K562 (cell line): Measurements from ENCODE around the gene ADGRD1. TPM values are rescaled to one million over a fixed set of nuclear protein-coding genes. Genes with fewer than 3 reads are reported as not detected.

Experiments used
- ATAC-seq: fragments of 200-7000 bp; cut with Tn5 transposase; 3 replicates; pipeline ENCODE4 v1.9.1; 2020; ENCODE audit warnings: moderate library complexity
- BruUV-seq: library from RNA; stranded (reverse); fragments of 400-500 nt; replicated peaks from 2 replicates; lab custom pipeline; 2021; lab: Mats Ljungman, UMichigan
- CTCF ChIA-PET: fragments of 300-600 bp; formaldehyde crosslinking; extraction: SDS; loops from one replicate; lab custom pipeline; 2021; ENCODE audit warnings: low intra/inter-chr PET ratio; lab: Yijun Ruan, JAX
- POLR2A ChIA-PET: fragments of 300-600, 350-650 bp; sonication (Branson Sonifier 250); formaldehyde crosslinking; extraction: SDS; loops from one replicate; lab custom pipeline; 2021; ENCODE audit warnings: antibody characterized with exemption, inconsistent platforms; lab: Yijun Ruan, JAX
- DNase-seq, 4 experiments: peaks; one replicate each; pipeline versions ENCODE4 v3.0.0 to v3.0.0-alpha.2; 2011 to 2018; ENCODE audit warnings: low spot score in 3 of 4, mixed read lengths in 3 of 4; ENCODE audit errors: extremely low read depth in 1 of 4
- FAIRE-seq: peaks from 2 replicates; lab custom pipeline; 2011; peaks lifted over from hg19 to GRCh38; lab: Jason Lieb, UNC
- H2AFZ ChIP-seq: 2 replicates; pipeline ENCODE4 v1.6.0; 2011; ENCODE audit warnings: low read depth, low read length, control low read depth, inconsistent platforms
- H3K27ac ChIP-seq: fragments of 200-600 bp; 3 replicates; pipeline ENCODE4 v1.8.0; 2011; ENCODE audit warnings: low read depth, mild to moderate bottlenecking, control low read depth, inconsistent platforms, low read length, moderate library complexity, mixed read lengths; ENCODE audit errors: extremely low read depth
- H3K27me3 ChIP-seq, 2 experiments: fragments of 300-600 bp in 1 of 2; 2 replicates in 1 of 2; 3 replicates in 1 of 2; pipeline versions ENCODE4 v1.6.0 to v1.8.0; 2011; ENCODE audit warnings: inconsistent platforms in 2 of 2, low read length in 2 of 2, mild to moderate bottlenecking in 1 of 2, mixed read lengths in 1 of 2, moderate library complexity in 1 of 2; ENCODE audit not compliant: control insufficient read depth in 2 of 2, insufficient read depth in 2 of 2
- H3K36me3 ChIP-seq: fragments of 300-600 bp; 3 replicates; pipeline ENCODE4 v1.8.0; 2011; ENCODE audit warnings: mild to moderate bottlenecking, low read length, inconsistent platforms; ENCODE audit not compliant: control insufficient read depth, insufficient read depth
- H3K4me1 ChIP-seq, 2 experiments: fragments of 200-600 bp in 1 of 2; replicated peaks in 1 of 2; 2 replicates in 1 of 2; 3 replicates in 1 of 2; pipeline versions ENCODE4 v1.5.1 to v1.8.0; 2011; ENCODE audit warnings: inconsistent platforms in 2 of 2, low read length in 2 of 2, mild to moderate bottlenecking in 1 of 2, mixed read lengths in 1 of 2, moderate library complexity in 1 of 2; ENCODE audit not compliant: control insufficient read depth in 2 of 2, insufficient read depth in 2 of 2
- H3K4me2 ChIP-seq: 2 replicates; pipeline ENCODE4 v1.6.1; 2011; ENCODE audit warnings: low read length, control low read depth, inconsistent platforms, mixed read lengths; ENCODE audit not compliant: insufficient read depth
- H3K4me3 ChIP-seq: fragments of 200-600 bp; sonication (generic), shearing (Covaris generic); 2 replicates; pipeline ENCODE4 v1.5.1; 2016; ENCODE audit warnings: control low read depth, inconsistent platforms
- H3K79me2 ChIP-seq: fragments of 200-600 bp; 3 replicates; pipeline ENCODE4 v1.8.0; 2011; ENCODE audit warnings: low read length, inconsistent platforms; ENCODE audit not compliant: control insufficient read depth, insufficient read depth
- H3K9ac ChIP-seq, 2 experiments: 2 replicates each; pipeline versions ENCODE4 v1.6.0 to v1.6.1; 2011; ENCODE audit warnings: low read depth in 2 of 2, low read length in 2 of 2, control low read depth in 1 of 2, inconsistent platforms in 1 of 2, mild to moderate bottlenecking in 1 of 2, mixed read lengths in 1 of 2; ENCODE audit not compliant: insufficient read depth in 1 of 2
- H3K9me1 ChIP-seq: one replicate; pipeline ENCODE4 v1.6.0; 2011; ENCODE audit warnings: inconsistent platforms, mild to moderate bottlenecking, low read length, moderate library complexity; ENCODE audit not compliant: control insufficient read depth, insufficient read depth
- H3K9me3 ChIP-seq: replicated peaks from 2 replicates; pipeline ENCODE4 v1.5.1; 2011; ENCODE audit warnings: low read depth, low read length, inconsistent platforms; ENCODE audit not compliant: control insufficient read depth, insufficient read depth
- H4K20me1 ChIP-seq: replicated peaks from 2 replicates; pipeline ENCODE4 v1.6.1; 2011; ENCODE audit warnings: low read length, inconsistent platforms, mixed read lengths; ENCODE audit not compliant: control insufficient read depth, insufficient read depth
- ASH1L ChIP-seq: fragments of 450-650 bp; IDR thresholded peaks from 2 replicates; pipeline ENCODE4 v1.6.1; 2018; ENCODE audit warnings: borderline replicate concordance, mild to moderate bottlenecking, low read depth; ENCODE audit not compliant: partially characterized antibody
- ATF7 ChIP-seq: fragments of 450-650 bp; IDR thresholded peaks from 2 replicates; pipeline ENCODE4 v1.7.1; 2014; ENCODE audit warnings: mild to moderate bottlenecking, moderate library complexity
- CREM ChIP-seq: IDR thresholded peaks from 2 replicates; pipeline ENCODE4 v1.6.1; 2014; ENCODE audit warnings: antibody characterized with exemption, low read depth
- FOS ChIP-seq: IDR thresholded peaks from 3 replicates; pipeline ENCODE4 v1.6.1; 2011; ENCODE audit not compliant: insufficient read length; ENCODE audit errors: extremely low read depth
- KDM2B ChIP-seq: fragments of 250-450 bp; sonication (Bioruptor Pico); IDR thresholded peaks from 2 replicates; pipeline ENCODE4 v1.8.0; 2021; ENCODE audit warnings: mild to moderate bottlenecking, moderate library complexity
- LCOR ChIP-seq: sonication (generic); formaldehyde crosslinking; IDR thresholded peaks from 2 replicates; pipeline ENCODE4 v1.8.0; 2022; ENCODE audit warnings: mild to moderate bottlenecking, missing genetic modification reagents
- MBD2 ChIP-seq: sonication (generic); IDR thresholded peaks from 2 replicates; pipeline ENCODE4 v1.6.1; 2016; ENCODE audit warnings: low read depth, borderline replicate concordance
- NFYB ChIP-seq: IDR thresholded peaks from 2 replicates; pipeline ENCODE4 v1.6.1; 2011; ENCODE audit warnings: mild to moderate bottlenecking, moderate library complexity; ENCODE audit not compliant: insufficient read length; ENCODE audit errors: extremely low read depth
- RAD51 ChIP-seq: fragments of 450-650 bp; IDR thresholded peaks from 2 replicates; pipeline ENCODE4 v1.7.1; 2016; ENCODE audit warnings: low read depth, mild to moderate bottlenecking, borderline replicate concordance
- ZFX ChIP-seq: sonication (generic); formaldehyde crosslinking; IDR thresholded peaks from 2 replicates; pipeline ENCODE4 v1.8.0; 2022; ENCODE audit warnings: mild to moderate bottlenecking, missing genetic modification reagents, moderate library complexity
- ZKSCAN8 ChIP-seq: fragments of 200-800 bp; sonication (Bioruptor generic); IDR thresholded peaks from 2 replicates; pipeline ENCODE4 v1.6.1; 2016; ENCODE audit warnings: missing genetic modification characterization, missing compliant biosample characterization
- ZNF311 ChIP-seq: fragments of 250-450 bp; sonication (Bioruptor Pico); IDR thresholded peaks from 2 replicates; pipeline ENCODE4 v1.4.0; 2020; ENCODE audit warnings: mild to moderate bottlenecking, moderate library complexity
- WGBS: fragments of 100-300 bp; shearing (Covaris generic); methylation state at CpG from one replicate; pipeline ENCODE4 v1.1.6; 2016; ENCODE audit warnings: low coverage, mixed read lengths; ENCODE audit not compliant: insufficient coverage; ENCODE audit errors: missing lambda C conversion rate; 5-methylcytosine and 5-hydroxymethylcytosine counted together
- in situ Hi-C: fragments of 300-500 bp; cut with MboI; formaldehyde crosslinking; loops from 4 replicates; pipeline ENCODE4 v1.15.0; 2018; ENCODE audit warnings: inconsistent platforms, mixed read lengths
- intact Hi-C: fragments of 100-400 bp; cut with micrococcal nuclease; formaldehyde crosslinking; loops from 2 replicates; pipeline ENCODE4 v1.14.2; 2022
- polyA plus RNA-seq, 8 experiments: library from polyadenylated mRNA; depleted of rRNA in 4 of 8; stranded (reverse) in 5 of 8; unstranded in 3 of 8; fragments of >200 nt; fragmentation: Nextera tagmentation in 2 of 8; fragmentation: Illumina TruSeq in 1 of 8; extraction: Ambion mirVana in 2 of 8; extraction: Trizol in 1 of 8; gene quantifications; 2 replicates each; pipeline versions ENCODE4 v1.2.1 to v1.2.3, GENCODE V29; 2011 to 2014; ENCODE audit warnings: inconsistent platforms in 1 of 8, missing spikeins in 1 of 8
- total RNA-seq, 7 experiments: library from RNA; depleted of rRNA in 6 of 7; stranded (reverse); fragments of >200 nt in 6 of 7; fragmentation: Illumina TruSeq in 2 of 7; extraction: Trizol in 2 of 7; gene quantifications; 2 replicates each; pipeline versions ENCODE4 v1.2.1 to v1.2.3, GENCODE V29; 2011 to 2021; ENCODE audit warnings: low replicate concordance in 1 of 7
- TF ChIP-seq, protein P1 (sequence below): sonication (generic); formaldehyde crosslinking; IDR thresholded peaks from 2 replicates; pipeline ENCODE4 v1.5.0; 2020; ENCODE audit warnings: missing genetic modification reagents
- TF ChIP-seq, protein P2 (sequence below): sonication (generic); formaldehyde crosslinking; IDR thresholded peaks from 2 replicates; pipeline ENCODE4 v1.9.0; 2022; ENCODE audit warnings: mild to moderate bottlenecking, missing genetic modification reagents
- TF ChIP-seq, protein P3 (sequence below): fragments of 450-650 bp; IDR thresholded peaks from 2 replicates; pipeline ENCODE4 v1.6.1; 2016

ADGRD1 gene
- total and polyA plus RNA-seq, 9 of the 15 experiments (the other 6 are each of a cell fraction or from before 2014, with no cell fraction given): 1.7 to 11.7 (median 3.3) TPM

DNA sequence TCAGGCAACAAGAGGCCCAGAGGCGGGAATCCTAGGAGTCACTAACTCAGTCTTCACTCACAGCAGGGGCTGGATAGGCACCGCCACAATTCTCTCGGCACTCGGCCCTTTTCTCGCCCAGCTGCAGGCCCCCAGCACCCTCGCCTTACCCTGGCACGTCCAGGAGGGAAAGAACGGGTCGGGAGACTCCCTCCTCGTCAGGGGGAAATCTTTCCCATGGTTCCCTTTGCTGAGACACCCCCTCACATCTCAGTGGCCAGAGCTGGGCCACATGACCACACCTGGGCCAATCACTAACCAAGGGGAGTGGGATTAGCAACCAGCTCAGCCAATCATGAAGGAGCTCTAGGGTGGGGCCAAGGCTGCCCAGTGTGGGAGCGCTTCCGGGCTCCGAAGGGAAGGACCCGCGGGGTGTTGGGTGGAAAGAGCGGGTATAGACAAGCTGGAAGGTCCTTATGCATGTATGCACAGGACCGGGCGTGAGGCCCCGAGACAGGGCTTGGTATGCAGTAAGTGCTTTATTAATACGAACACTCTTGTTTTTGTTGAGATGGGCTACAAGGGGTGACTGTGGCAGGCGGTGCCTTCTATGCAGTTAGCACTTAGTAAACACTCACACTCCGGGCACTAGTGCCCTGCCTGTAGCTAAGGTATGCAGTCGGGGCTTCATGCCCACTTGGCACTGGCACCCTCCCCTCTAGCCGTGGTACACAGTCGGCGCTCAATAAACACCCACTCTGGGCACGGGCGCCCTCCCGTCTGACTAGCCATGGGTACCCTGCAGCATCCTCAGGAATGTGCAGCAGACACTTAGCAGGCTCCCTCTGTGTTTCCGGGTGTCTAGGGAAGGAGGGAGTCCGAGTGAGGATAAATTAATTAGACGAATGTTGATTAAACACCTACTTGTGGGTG is 40.3 kb downstream of the ADGRD1 start:
- ATAC-seq (peak; percentile 81), DNase-seq (peak; percentile 28 to 42 (median 36)), FAIRE-seq (no peak)
- Histone ChIP-seq H3K79me2 (no peaks in the 10 kb centered on the region), H3K4me1 (peaks cover 0 to 12% of the 10 kb centered on the region in 2 experiments; a peak in 3 of 5 replicates), H3K4me2 (no peak overlapping the region), H3K4me3 (no peak overlapping the region), H3K9me1 (peaks cover 2% of the 10 kb centered on the region), H3K36me3 (no peaks in the 10 kb centered on the region), H3K9me3 (no peaks in the 10 kb centered on the region), H3K27ac (no peak overlapping the region), H4K20me1 (no peaks in the 10 kb centered on the region), H2AFZ (no peak overlapping the region), H3K9ac (no peak overlapping the region), H3K27me3 (peaks cover 2 to 22% of the 10 kb centered on the region in 2 experiments; a peak in 4 of 5 replicates)
- ChIA-PET POLR2A (interaction anchor here (0.7 kb wide), 1 partner anchor 8 kb away, joined by 3 read pairs; no protein-coding TSS in a partner anchor), CTCF (no interaction called here)
- intact Hi-C loops: no loop called here
- no TSS peak for BruUV-seq
- 59% methylated on average over 28 of the region's 32 CpGs for WGBS
- TF ChIP-seq FOS (peak; percentile 74), ASH1L (peak; percentile 66), CREM (no peak), LCOR (CRISPR knock-in tag) (no peak), ATF7 (no peak), ZKSCAN8 (CRISPR knock-in tag) (0 out of 2 replicates have a peak, but pooled peaks have one; percentile 24), NFYB (peak; percentile 73), RAD51 (peak; percentile 73; the same call in 1 of the 2 replicates), ZFX (CRISPR knock-in tag) (no peak), KDM2B (CRISPR knock-in tag) (no peak), ZNF311 (no peak), MBD2 (peak; percentile 41; the same call in 1 of the 2 replicates)
- TF ChIP-seq, protein P1, sequence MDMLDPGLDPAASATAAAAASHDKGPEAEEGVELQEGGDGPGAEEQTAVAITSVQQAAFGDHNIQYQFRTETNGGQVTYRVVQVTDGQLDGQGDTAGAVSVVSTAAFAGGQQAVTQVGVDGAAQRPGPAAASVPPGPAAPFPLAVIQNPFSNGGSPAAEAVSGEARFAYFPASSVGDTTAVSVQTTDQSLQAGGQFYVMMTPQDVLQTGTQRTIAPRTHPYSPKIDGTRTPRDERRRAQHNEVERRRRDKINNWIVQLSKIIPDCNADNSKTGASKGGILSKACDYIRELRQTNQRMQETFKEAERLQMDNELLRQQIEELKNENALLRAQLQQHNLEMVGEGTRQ: peak; percentile 88
- TF ChIP-seq, protein P2, sequence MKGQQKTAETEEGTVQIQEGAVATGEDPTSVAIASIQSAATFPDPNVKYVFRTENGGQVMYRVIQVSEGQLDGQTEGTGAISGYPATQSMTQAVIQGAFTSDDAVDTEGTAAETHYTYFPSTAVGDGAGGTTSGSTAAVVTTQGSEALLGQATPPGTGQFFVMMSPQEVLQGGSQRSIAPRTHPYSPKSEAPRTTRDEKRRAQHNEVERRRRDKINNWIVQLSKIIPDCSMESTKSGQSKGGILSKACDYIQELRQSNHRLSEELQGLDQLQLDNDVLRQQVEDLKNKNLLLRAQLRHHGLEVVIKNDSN (CRISPR knock-in tag): peak; percentile 68
- TF ChIP-seq, protein P3, sequence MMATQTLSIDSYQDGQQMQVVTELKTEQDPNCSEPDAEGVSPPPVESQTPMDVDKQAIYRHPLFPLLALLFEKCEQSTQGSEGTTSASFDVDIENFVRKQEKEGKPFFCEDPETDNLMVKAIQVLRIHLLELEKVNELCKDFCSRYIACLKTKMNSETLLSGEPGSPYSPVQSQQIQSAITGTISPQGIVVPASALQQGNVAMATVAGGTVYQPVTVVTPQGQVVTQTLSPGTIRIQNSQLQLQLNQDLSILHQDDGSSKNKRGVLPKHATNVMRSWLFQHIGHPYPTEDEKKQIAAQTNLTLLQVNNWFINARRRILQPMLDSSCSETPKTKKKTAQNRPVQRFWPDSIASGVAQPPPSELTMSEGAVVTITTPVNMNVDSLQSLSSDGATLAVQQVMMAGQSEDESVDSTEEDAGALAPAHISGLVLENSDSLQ: peak; percentile 86
- in situ Hi-C loops: no loop called here
